Mucosa of descending colon (tissue), 3 donors: ENCODE results near the gene GPR142. TPM values are rescaled to one million over a fixed set of nuclear protein-coding genes. Genes with fewer than 3 reads are reported as not detected.

ENCODE experiments used
- ATAC-seq: fragments of 200-7000 bp; cut with Tn5 transposase; one replicate; pipeline ENCODE4 v1.9.1; 2020; ENCODE audit warnings: mild to moderate bottlenecking, moderate library complexity
- DNase-seq, 3 donors: peaks; one replicate each; pipeline ENCODE4 v3.0.0-alpha.2; 2020
- H3K36me3 ChIP-seq: fragments of 200-600 bp; one replicate; pipeline ENCODE4 v1.8.0; 2021; ENCODE audit warnings: low read depth, mild to moderate bottlenecking
- H3K4me1 ChIP-seq: fragments of 200-600 bp; one replicate; pipeline ENCODE4 v1.8.0; 2021; ENCODE audit warnings: low read depth, mild to moderate bottlenecking
- H3K4me3 ChIP-seq: fragments of 200-600 bp; one replicate; pipeline ENCODE4 v1.8.0; 2021; ENCODE audit warnings: mild to moderate bottlenecking
- H3K9me3 ChIP-seq: fragments of 200-600 bp; one replicate; pipeline ENCODE4 v1.8.0; 2021; ENCODE audit warnings: mild to moderate bottlenecking
- intact Hi-C, 2 donors: fragments of 100-400 bp; cut with DNase I in 1 of 2; cut with micrococcal nuclease in 1 of 2; formaldehyde crosslinking; loops; one replicate each; pipeline versions ENCODE4 v1.11.0 to v1.11.1; 2022; cut with DNase I, micrococcal nuclease
- total RNA-seq, 3 donors: library from RNA; stranded (reverse); fragmentation: NEBNext Ultra II Directional in 2 of 3; extraction: Animal tissue kit (Norgen Biotek cat#: 25700) in 2 of 3; gene quantifications; one replicate each; pipeline versions ENCODE4 v1.2.1 to v1.2.4, GENCODE V29; 2021 to 2023
- TF ChIP-seq, protein P1 (sequence below): fragments of 200-600 bp; IDR thresholded peaks from one replicate; pipeline ENCODE4 v1.8.0; 2022; ENCODE audit warnings: antibody characterized with exemption, mild to moderate bottlenecking
- donor health status: DM: no; HTN: no; CAD: no; lungs with moderate emphysema.
- donor health status: DM: no; HTN: no; CAD: no.
- donor health status: DM: no; HTN: yes; CAD: no.

GPR142 gene
- total RNA-seq, 3 donors from 2014 or later = 0.17 TPM; not detected in 2

DNA sequence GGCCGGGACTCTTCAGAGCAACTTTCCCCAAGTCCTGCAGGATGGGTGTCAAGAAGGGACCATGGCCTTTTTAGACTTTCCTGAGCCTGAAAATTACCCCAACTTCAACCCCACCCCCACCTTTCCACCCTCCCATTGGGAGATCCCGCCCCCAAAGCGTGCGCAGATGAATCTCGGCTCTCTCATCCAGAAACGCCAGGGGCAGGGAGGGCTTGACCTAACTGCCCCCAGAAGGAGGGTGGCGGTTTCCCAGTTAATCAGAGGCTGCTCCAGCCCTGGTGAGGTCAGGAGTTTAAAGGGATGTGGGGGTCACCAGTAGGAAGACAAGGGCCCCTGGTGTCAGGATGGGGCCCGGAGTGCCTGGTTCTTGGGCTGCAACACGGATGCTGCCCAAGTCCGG lies 40.8 kb upstream of the GPR142 start:
- DNase-seq = no peak
- Histone ChIP-seq H3K9me3 (no peaks in the 10 kb centered on the region), H3K4me3 (no peak overlapping the region), H3K36me3 (no peaks in the 10 kb centered on the region), H3K4me1 (peaks cover 11% of the 10 kb centered on the region)
- no peak for ATAC-seq
- intact Hi-C loops = no loop called here
- TF ChIP-seq, protein P1, sequence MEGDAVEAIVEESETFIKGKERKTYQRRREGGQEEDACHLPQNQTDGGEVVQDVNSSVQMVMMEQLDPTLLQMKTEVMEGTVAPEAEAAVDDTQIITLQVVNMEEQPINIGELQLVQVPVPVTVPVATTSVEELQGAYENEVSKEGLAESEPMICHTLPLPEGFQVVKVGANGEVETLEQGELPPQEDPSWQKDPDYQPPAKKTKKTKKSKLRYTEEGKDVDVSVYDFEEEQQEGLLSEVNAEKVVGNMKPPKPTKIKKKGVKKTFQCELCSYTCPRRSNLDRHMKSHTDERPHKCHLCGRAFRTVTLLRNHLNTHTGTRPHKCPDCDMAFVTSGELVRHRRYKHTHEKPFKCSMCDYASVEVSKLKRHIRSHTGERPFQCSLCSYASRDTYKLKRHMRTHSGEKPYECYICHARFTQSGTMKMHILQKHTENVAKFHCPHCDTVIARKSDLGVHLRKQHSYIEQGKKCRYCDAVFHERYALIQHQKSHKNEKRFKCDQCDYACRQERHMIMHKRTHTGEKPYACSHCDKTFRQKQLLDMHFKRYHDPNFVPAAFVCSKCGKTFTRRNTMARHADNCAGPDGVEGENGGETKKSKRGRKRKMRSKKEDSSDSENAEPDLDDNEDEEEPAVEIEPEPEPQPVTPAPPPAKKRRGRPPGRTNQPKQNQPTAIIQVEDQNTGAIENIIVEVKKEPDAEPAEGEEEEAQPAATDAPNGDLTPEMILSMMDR = no peak

DNA sequence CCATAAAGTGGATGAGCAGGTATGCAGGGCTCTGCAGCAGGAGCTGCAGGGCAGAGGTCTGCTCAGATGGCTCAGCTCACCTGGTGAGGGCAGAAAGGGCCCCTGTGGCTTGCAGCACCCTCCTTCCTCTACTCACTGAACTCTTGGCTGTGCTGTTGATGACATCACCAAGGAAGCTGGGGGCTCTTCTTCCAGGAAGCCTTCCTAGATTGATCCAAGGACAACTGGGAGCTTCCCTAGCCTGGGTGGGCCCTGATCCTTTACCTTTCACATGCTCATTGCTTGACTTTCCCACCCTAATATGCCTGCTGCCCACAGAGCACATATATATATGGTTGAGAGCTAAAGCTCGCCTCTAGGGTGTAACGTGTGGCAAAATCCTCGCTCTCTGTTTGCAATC lies 38.8 kb upstream of the GPR142 start:
- intact Hi-C loops = no loop called here

DNA sequence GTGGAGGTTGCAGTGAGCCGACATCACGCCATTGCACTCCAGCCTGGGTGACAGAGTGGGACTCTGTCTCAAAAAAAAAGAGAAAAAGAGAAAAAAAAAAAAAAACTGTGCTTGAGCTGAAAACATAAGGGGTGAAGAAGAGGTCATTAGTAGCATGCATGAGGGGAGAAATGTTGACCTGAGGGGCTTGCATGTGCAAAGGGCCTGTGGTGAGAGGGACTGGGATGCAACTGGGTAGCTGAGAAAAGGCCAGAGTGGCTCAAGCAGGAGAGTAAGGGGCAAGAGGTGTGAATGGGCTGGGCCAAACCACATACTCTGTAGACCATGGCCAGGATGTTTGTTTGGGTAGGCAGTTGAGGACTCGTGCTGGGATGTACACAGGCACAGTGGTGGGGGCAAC lies 37.9 kb upstream of the GPR142 start:
- intact Hi-C loops = no loop called here

More for the DNA sequence above, 38.8 kb upstream of the GPR142 start:
- TF ChIP-seq, protein P1 = no peak
- Histone ChIP-seq H3K36me3 (no peaks in the 10 kb centered on the region), H3K4me1 (peaks cover 11% of the 10 kb centered on the region), H3K9me3 (no peaks in the 10 kb centered on the region), H3K4me3 (no peak overlapping the region)
- ATAC-seq = no peak
- DNase-seq = no peak

DNA sequence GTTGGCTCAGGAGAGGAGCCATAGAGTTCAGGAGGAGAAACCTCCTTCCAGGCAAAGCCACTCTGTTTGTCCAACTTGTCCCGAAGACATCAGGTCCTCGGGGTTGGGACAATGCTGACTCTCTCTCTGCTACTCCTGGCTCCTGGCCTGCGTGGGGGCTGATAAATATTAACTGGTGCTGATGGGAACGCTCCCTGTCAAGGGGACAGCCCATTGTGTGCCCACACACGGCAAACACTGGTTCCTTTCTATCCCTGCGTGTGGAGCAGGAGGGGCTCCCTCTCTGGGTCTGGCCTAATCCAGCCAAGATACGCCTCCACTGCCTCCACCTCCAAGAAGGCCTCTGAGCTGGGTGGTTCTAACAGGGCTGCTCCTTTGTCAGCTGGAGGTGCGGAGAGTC lies 36.9 kb upstream of the GPR142 start:
- ATAC-seq (no peak), DNase-seq (no peak)
- intact Hi-C loops = no loop called here
- TF ChIP-seq, protein P1 = no peak
- Histone ChIP-seq H3K9me3 (no peaks in the 10 kb centered on the region), H3K4me3 (no peak overlapping the region), H3K36me3 (no peaks in the 10 kb centered on the region), H3K4me1 (peaks cover 9% of the 10 kb centered on the region)

More for the DNA sequence above, 37.9 kb upstream of the GPR142 start:
- TF ChIP-seq, protein P1 = no peak
- ATAC-seq = no peak
- no peak for DNase-seq
- peaks cover 11% of the 10 kb centered on the region for H3K4me1 ChIP-seq
- no peaks in the 10 kb centered on the region for H3K36me3 ChIP-seq
- H3K9me3 ChIP-seq = no peaks in the 10 kb centered on the region
- no peak overlapping the region for H3K4me3 ChIP-seq

DNA sequence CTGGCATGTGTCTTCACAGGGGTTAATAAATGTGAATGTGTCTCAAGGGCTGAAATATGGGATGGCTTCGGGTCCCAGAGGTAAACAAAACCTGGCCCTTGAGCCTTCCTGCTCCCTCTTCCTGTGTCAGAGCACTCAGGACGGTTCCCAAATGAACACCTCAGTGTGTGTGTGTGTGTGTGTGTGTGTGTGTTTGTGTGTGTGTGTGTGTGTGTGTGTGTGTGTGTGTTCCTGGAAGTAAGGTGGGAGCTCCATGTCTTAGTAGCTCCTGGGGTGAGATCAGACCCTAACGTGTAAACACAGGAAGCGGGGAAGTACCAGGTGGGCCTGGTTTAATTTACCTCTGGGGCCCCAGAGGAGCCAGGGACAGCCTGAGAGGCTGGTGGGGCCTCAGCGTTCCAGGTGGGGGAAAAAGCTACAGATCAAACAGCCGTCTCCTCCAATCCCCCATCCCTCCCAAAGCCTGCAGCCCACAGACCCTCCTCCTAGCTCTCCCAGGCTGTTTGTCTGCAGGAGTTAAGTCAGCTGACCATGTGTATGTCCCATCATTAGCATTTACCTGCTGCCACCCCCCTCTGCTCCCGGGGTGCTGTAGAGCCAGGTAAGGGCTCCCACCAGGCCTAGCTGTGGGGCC lies 35.2 kb upstream of the GPR142 start:
- Histone ChIP-seq H3K9me3 (no peaks in the 10 kb centered on the region), H3K4me3 (no peak overlapping the region), H3K36me3 (no peaks in the 10 kb centered on the region), H3K4me1 (no peaks in the 10 kb centered on the region)
- DNase-seq (no peak), ATAC-seq (no peak)
- intact Hi-C loops = no loop called here
- TF ChIP-seq, protein P1 = no peak
